Colonic mucosa (tissue), 4 donors: ENCODE data around the gene FAM228B. TPM values are rescaled to one million over a fixed set of nuclear protein-coding genes. Genes with fewer than 3 reads are reported as not detected.

Experiments
- DNase-seq: peaks from one replicate; pipeline ENCODE4 v3.0.0-alpha.2; 2020
- H3K27ac ChIP-seq: fragments of 200-600 bp; one replicate; pipeline ENCODE4 v1.8.0; 2021
- H3K27me3 ChIP-seq: fragments of 200-600 bp; one replicate; pipeline ENCODE4 v1.8.0; 2021
- H3K36me3 ChIP-seq: fragments of 200-600 bp; one replicate; pipeline ENCODE4 v1.8.0; 2021
- H3K4me1 ChIP-seq: fragments of 200-600 bp; one replicate; pipeline ENCODE4 v1.8.0; 2021; ENCODE audit warnings: mild to moderate bottlenecking
- H3K4me3 ChIP-seq: fragments of 200-600 bp; one replicate; pipeline ENCODE4 v1.8.0; 2021
- H3K9ac ChIP-seq, 2 donors: one replicate each; pipeline ENCODE4 v1.7.0; 2013; ENCODE audit warnings: control low read depth in 2 of 2, low read depth in 2 of 2, low read length in 2 of 2
- H3K9me3 ChIP-seq: fragments of 200-600 bp; one replicate; pipeline ENCODE4 v1.8.0; 2021
- CTCF ChIP-seq: fragments of 200-600 bp; IDR thresholded peaks from one replicate; pipeline ENCODE4 v1.8.0; 2022; ENCODE audit warnings: antibody characterized with exemption, mild to moderate bottlenecking
- intact Hi-C: fragments of 100-400 bp; cut with DNase I; formaldehyde crosslinking; loops from one replicate; pipeline ENCODE4 v1.14.1; 2022
- total RNA-seq, 2 donors: library from RNA; stranded (reverse); fragmentation: NEBNext Ultra II Directional in 1 of 2; extraction: Animal tissue kit (Norgen Biotek cat#: 25700) in 1 of 2; gene quantifications; one replicate each; pipeline ENCODE4 v1.2.1, GENCODE V29; 2021
- donor health status: healthy.
- donor health status: DM: no; HTN: no; CAD: no.
- donor health status: DM: no; HTN: no; CAD: no.

FAM228B gene
- total RNA-seq, 2 donors from 2014 or later = 4.4 to 6.2 TPM

- H3K27me3 ChIP-seq = no peaks in the 10 kb centered on the region
- no peak for TF ChIP-seq CTCF
- intact Hi-C loops = no loop called here
- H3K36me3 ChIP-seq = no peaks in the 10 kb centered on the region
- H3K9me3 ChIP-seq = no peaks in the 10 kb centered on the region
- no peak overlapping the region for H3K9ac ChIP-seq
- H3K27ac ChIP-seq = no peak overlapping the region
- H3K4me3 ChIP-seq = no peak overlapping the region
- no peaks in the 10 kb centered on the region for H3K4me1 ChIP-seq
- no peak for DNase-seq
Observed at GRCh38 chr2:24176326-24176725, 53.1 kb downstream of the FAM228B start.

GRCh38 chr2:24179683-24180082 lies 56.4 kb downstream of the FAM228B start:
- no peaks in the 10 kb centered on the region for H3K36me3 ChIP-seq
- H3K9ac ChIP-seq = no peak overlapping the region
- H3K27me3 ChIP-seq = no peaks in the 10 kb centered on the region
- no peak for TF ChIP-seq CTCF
- intact Hi-C loops = no loop called here
- no peak overlapping the region for H3K27ac ChIP-seq
- no peak overlapping the region for H3K4me3 ChIP-seq
- no peak for DNase-seq
- H3K4me1 ChIP-seq = no peaks in the 10 kb centered on the region
- H3K9me3 ChIP-seq = no peaks in the 10 kb centered on the region

DNA sequence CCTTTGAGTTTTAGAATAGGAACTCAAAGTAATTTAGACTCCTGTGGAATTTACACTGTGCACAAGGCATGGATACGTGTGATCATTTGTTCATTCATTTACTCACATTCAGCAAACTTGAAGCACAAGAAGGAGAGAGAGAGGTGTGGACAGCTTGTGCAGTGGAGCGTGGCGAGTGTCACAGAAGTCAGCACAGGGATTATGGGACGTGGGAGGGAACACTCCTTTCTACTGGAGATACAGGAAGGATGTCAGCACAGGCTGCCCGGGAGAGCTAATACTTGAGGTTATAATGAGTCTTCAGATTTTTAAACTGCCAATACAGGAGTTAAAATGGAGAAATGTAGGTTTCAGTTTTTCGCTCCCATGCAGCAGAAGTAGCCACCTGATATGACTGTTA lies 58.6 kb downstream of the FAM228B start:
- H3K36me3 ChIP-seq = no peaks in the 10 kb centered on the region

GRCh38 chr2:24182507-24182906 lies 59.2 kb downstream of the FAM228B start:
- no peaks in the 10 kb centered on the region for H3K27me3 ChIP-seq
- no peak for TF ChIP-seq CTCF
- no peak for DNase-seq
- no peak overlapping the region for H3K27ac ChIP-seq
- intact Hi-C loops = no loop called here
- H3K9me3 ChIP-seq = no peaks in the 10 kb centered on the region
- H3K4me1 ChIP-seq = no peaks in the 10 kb centered on the region
- H3K36me3 ChIP-seq = no peaks in the 10 kb centered on the region
- no peak overlapping the region for H3K9ac ChIP-seq
- H3K4me3 ChIP-seq = no peak overlapping the region

More for the DNA sequence above, 58.6 kb downstream of the FAM228B start:
- no peak overlapping the region for H3K9ac ChIP-seq
- DNase-seq = no peak
- H3K27ac ChIP-seq = no peak overlapping the region
- intact Hi-C loops = no loop called here
- H3K4me3 ChIP-seq = no peak overlapping the region
- H3K27me3 ChIP-seq = no peaks in the 10 kb centered on the region
- no peak for TF ChIP-seq CTCF
- H3K9me3 ChIP-seq = no peaks in the 10 kb centered on the region
- no peaks in the 10 kb centered on the region for H3K4me1 ChIP-seq

GRCh38 chr2:24183366-24184069 lies 60.2 kb downstream of the FAM228B start:
- no peak for TF ChIP-seq CTCF

More at GRCh38 chr2:24183366-24184069, 60.2 kb downstream of the FAM228B start:
- Histone ChIP-seq H3K4me3 (no peak overlapping the region), H3K27ac (no peak overlapping the region), H3K36me3 (no peaks in the 10 kb centered on the region), H3K4me1 (no peaks in the 10 kb centered on the region), H3K9ac (no peak overlapping the region), H3K27me3 (no peaks in the 10 kb centered on the region), H3K9me3 (no peaks in the 10 kb centered on the region)
- intact Hi-C loops = no loop called here
- no peak for DNase-seq
